SK-N-SH (cell line): ENCODE data around the gene AKAP12. TPM values are rescaled to one million over a fixed set of nuclear protein-coding genes. Genes with fewer than 3 reads are reported as not detected.

Experiments used
- CTCF ChIA-PET: fragments of 300-600, 350-600 bp; formaldehyde crosslinking; extraction: SDS; loops from one replicate; lab custom pipeline; 2021; lab: Yijun Ruan, JAX
- POLR2A ChIA-PET: fragments of 350-600 bp; sonication (Branson Sonifier 250); formaldehyde crosslinking; extraction: SDS; loops from one replicate; lab custom pipeline; 2020; ENCODE audit warnings: antibody characterized with exemption, inconsistent platforms; lab: Yijun Ruan, JAX
- DNase-seq: peaks from one replicate; pipeline ENCODE4 v3.0.0; 2012
- H2AFZ ChIP-seq: fragments of 200-600 bp; sonication (generic); 2 replicates; pipeline ENCODE4 v1.8.1; 2016; ENCODE audit warnings: antibody characterized with exemption, mild to moderate bottlenecking, low read depth
- H3F3A ChIP-seq: fragments of 200-600 bp; sonication (generic); replicated peaks from 2 replicates; pipeline ENCODE3; 2016; ENCODE audit warnings: antibody characterized with exemption, mild to moderate bottlenecking; ENCODE audit not compliant: insufficient read depth
- H3K27ac ChIP-seq, 2 experiments: fragments of 200-500 bp in 1 of 2; fragments of 200-600 bp in 1 of 2; sonication (Bioruptor generic) in 1 of 2; sonication (generic), shearing (Covaris generic) in 1 of 2; 2 replicates each; pipeline versions ENCODE4 v1.5.1 to v1.6.1; 2014 to 2016; ENCODE audit warnings: low read depth in 2 of 2, inconsistent platforms in 1 of 2, low read length in 1 of 2, mild to moderate bottlenecking in 1 of 2, mixed read lengths in 1 of 2
- H3K27me3 ChIP-seq: fragments of 200-600 bp; sonication (generic), shearing (Covaris generic); 2 replicates; pipeline ENCODE4 v1.6.1; 2016; ENCODE audit warnings: mixed run types; ENCODE audit not compliant: insufficient read depth
- H3K36me3 ChIP-seq, 2 experiments: fragments of 200-500 bp in 1 of 2; fragments of 200-600 bp in 1 of 2; sonication (Bioruptor generic) in 1 of 2; sonication (generic) in 1 of 2; replicated peaks in 1 of 2; 2 replicates each; pipeline versions ENCODE3 to v1.5.1; 2014 to 2016; ENCODE audit warnings: low read length in 1 of 2, mild to moderate bottlenecking in 1 of 2; ENCODE audit not compliant: insufficient read depth in 2 of 2, control insufficient read depth in 1 of 2
- H3K4me1 ChIP-seq, 2 experiments: fragments of 200-500 bp in 1 of 2; fragments of 200-600 bp in 1 of 2; sonication (Bioruptor generic) in 1 of 2; sonication (generic), shearing (Covaris generic) in 1 of 2; 2 replicates each; pipeline versions ENCODE4 v1.5.1 to v1.6.1; 2014 to 2016; ENCODE audit warnings: low read depth in 1 of 2, low read length in 1 of 2, mixed run types in 1 of 2; ENCODE audit not compliant: insufficient read depth in 2 of 2, control insufficient read depth in 1 of 2
- H3K4me2 ChIP-seq: fragments of 200-600 bp; sonication (generic), shearing (Covaris generic); 2 replicates; pipeline ENCODE4 v1.6.1; 2017; ENCODE audit warnings: mixed run types
- H3K4me3 ChIP-seq, 2 experiments: fragments of 200-500 bp in 1 of 2; fragments of 200-600 bp in 1 of 2; sonication (Bioruptor generic) in 1 of 2; sonication (generic), shearing (Covaris generic) in 1 of 2; 2 replicates each; pipeline versions ENCODE4 v1.5.1 to v1.8.1; 2014 to 2016; ENCODE audit warnings: low read depth in 2 of 2, inconsistent platforms in 1 of 2, low read length in 1 of 2, mild to moderate bottlenecking in 1 of 2, mixed read lengths in 1 of 2, moderate library complexity in 1 of 2
- H3K79me2 ChIP-seq: fragments of 200-600 bp; sonication (generic); 2 replicates; pipeline ENCODE4 v1.8.1; 2017; ENCODE audit warnings: mild to moderate bottlenecking; ENCODE audit not compliant: insufficient read depth
- H3K9ac ChIP-seq: fragments of 200-600 bp; sonication (generic); 2 replicates; pipeline ENCODE4 v1.6.1; 2017; ENCODE audit warnings: mixed run types
- H3K9me2 ChIP-seq: fragments of 200-600 bp; sonication (generic); 2 replicates; pipeline ENCODE4 v1.6.1; 2017; ENCODE audit warnings: mixed run types
- H3K9me3 ChIP-seq: fragments of 200-600 bp; sonication (generic); 2 replicates; pipeline ENCODE4 v1.6.1; 2017; ENCODE audit warnings: mixed run types, mild to moderate bottlenecking, moderate library complexity
- H4K20me1 ChIP-seq: fragments of 200-600 bp; sonication (generic); 2 replicates; pipeline ENCODE4 v1.6.1; 2017; ENCODE audit warnings: mild to moderate bottlenecking, mixed run types; ENCODE audit not compliant: insufficient read depth
- CHD2 ChIP-seq: fragments of 150-350 bp; IDR thresholded peaks from 2 replicates; pipeline ENCODE4 v1.6.1; 2018; ENCODE audit warnings: low read length; ENCODE audit not compliant: partially characterized antibody
- FOSL2 ChIP-seq: IDR thresholded peaks from 2 replicates; pipeline ENCODE4 v1.4.0; 2012; ENCODE audit warnings: low read depth, mild to moderate bottlenecking, moderate library complexity, borderline replicate concordance
- MXI1 ChIP-seq: IDR thresholded peaks from 2 replicates; pipeline ENCODE4 v1.6.1; 2012; ENCODE audit warnings: mild to moderate bottlenecking, low read depth, low read length, improper control_type of control experiment
- NRF1 ChIP-seq: IDR thresholded peaks from 2 replicates; pipeline ENCODE4 v1.6.1; 2012; ENCODE audit warnings: low read depth, mild to moderate bottlenecking, low read length
- POLR2AphosphoS5 ChIP-seq: IDR thresholded peaks from 2 replicates; pipeline ENCODE4 v1.6.1; 2012; ENCODE audit warnings: low read depth, low read length
- RCOR1 ChIP-seq: fragments of 150-350 bp; IDR thresholded peaks from 2 replicates; pipeline ENCODE4 v1.6.1; 2017; ENCODE audit warnings: antibody characterized with exemption, low read length
- RFX5 ChIP-seq: IDR thresholded peaks from 2 replicates; pipeline ENCODE4 v1.6.1; 2012; ENCODE audit warnings: mild to moderate bottlenecking, improper control_type of control experiment, low read length
- SIN3A ChIP-seq: IDR thresholded peaks from 2 replicates; pipeline ENCODE4 v1.6.1; 2012; ENCODE audit warnings: low read depth, mild to moderate bottlenecking, low read length, moderate library complexity, borderline replicate concordance
- TAF1 ChIP-seq: IDR thresholded peaks from 2 replicates; pipeline ENCODE4 v1.6.1; 2012; ENCODE audit warnings: low read depth, mild to moderate bottlenecking, low read length, moderate library complexity, borderline replicate concordance
- TCF12 ChIP-seq: IDR thresholded peaks from 2 replicates; pipeline ENCODE4 v1.4.0; 2012
- WGBS: methylation state at CpG from one replicate; pipeline ENCODE4 v1.1.6; 2017; ENCODE audit warnings: low lambda C conversion rate; 5-methylcytosine and 5-hydroxymethylcytosine counted together
- polyA plus RNA-seq, 3 experiments: library from polyadenylated mRNA; depleted of rRNA; stranded (reverse); fragments of >200 nt; gene quantifications; 2 replicates each; pipeline ENCODE4 v1.2.3, GENCODE V29; 2012
- TF ChIP-seq, protein P1 (sequence below): IDR thresholded peaks from 2 replicates; pipeline ENCODE4 v1.4.0; 2012; ENCODE audit warnings: low read depth, borderline replicate concordance
- TF ChIP-seq, protein P2 (sequence below): IDR thresholded peaks from 2 replicates; pipeline ENCODE4 v1.4.0; 2012; ENCODE audit warnings: low read depth, borderline replicate concordance

AKAP12 gene
- polyA plus RNA-seq, 1 of the 3 experiments (the other 2 are of a cell fraction) = 46.5 TPM

DNA sequence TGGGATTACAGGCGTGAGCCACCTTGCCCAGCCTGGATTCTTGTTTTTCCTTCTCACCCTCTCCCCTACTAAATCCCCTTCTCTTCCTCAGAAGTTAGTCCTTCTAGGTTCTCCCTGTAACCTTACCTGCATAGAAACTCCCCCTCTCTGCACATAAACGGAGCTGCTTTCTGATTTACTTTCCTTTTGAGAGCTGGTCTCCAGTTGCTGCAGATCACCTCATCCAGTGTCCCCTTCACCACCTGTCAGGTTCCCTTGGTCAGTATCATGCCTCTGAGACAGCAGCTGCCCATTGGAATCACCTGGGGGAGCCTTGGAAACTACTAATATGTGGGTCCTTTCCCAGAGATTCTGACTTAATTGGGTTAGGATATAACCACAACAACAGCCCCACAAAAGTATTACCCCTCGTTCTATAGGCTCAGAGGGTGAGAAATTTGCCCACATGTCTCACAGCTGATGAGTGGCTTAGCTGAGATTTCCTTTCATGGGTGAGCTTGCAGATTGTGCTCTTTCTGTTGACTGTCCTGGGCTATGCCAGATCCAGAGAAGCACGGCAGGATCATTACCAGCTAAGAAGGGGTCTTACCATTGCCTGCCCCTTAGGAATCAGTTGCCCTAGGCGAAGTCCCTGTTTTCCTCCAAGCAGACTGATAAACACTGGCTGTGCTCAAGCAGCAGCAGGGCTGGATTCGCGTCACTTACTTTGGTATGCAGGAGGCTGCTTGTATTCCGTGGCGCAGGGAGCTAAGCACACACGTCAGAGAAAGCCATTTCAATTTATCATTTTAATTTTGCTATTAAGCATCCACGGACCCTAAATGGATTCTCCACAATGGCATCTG, 51.3 kb downstream of the AKAP12 start:
- Histone ChIP-seq H3K9me2 (no peaks in the 10 kb centered on the region), H2AFZ (no peak overlapping the region), H3K79me2 (peaks cover 72% of the 10 kb centered on the region), H3K4me2 (no peak overlapping the region), H3K4me1 (peaks cover 8 to 23% of the 10 kb centered on the region in 2 experiments; a peak in 3 of 4 replicates), H3F3A (peaks cover 11% of the 10 kb centered on the region), H3K36me3 (no peaks in the 10 kb centered on the region), H3K27ac (peak overlapping the region; percentile 16 to 51; a peak in 3 of 4 replicates), H4K20me1 (no peaks in the 10 kb centered on the region), H3K9ac (no peak overlapping the region), H3K9me3 (no peaks in the 10 kb centered on the region), H3K27me3 (no peaks in the 10 kb centered on the region), H3K4me3 (no peak overlapping the region)
- DNase-seq = peak; percentile 39
- WGBS = 54% methylated on average over 7 of the region's 11 CpGs
- ChIA-PET CTCF (interaction anchor here (0.7 to 2.6 kb wide), 3 partner anchors 33 to 277 kb away, joined by 3 to 12 read pairs (median 12); no protein-coding TSS in a partner anchor), POLR2A (interaction anchor here (0.5 kb wide), 1 partner anchor 11 kb away, joined by 3 read pairs; no protein-coding TSS in a partner anchor)
- no peak for TF ChIP-seq RFX5
- TF ChIP-seq NRF1 = no peak
- TF ChIP-seq, protein P1, sequence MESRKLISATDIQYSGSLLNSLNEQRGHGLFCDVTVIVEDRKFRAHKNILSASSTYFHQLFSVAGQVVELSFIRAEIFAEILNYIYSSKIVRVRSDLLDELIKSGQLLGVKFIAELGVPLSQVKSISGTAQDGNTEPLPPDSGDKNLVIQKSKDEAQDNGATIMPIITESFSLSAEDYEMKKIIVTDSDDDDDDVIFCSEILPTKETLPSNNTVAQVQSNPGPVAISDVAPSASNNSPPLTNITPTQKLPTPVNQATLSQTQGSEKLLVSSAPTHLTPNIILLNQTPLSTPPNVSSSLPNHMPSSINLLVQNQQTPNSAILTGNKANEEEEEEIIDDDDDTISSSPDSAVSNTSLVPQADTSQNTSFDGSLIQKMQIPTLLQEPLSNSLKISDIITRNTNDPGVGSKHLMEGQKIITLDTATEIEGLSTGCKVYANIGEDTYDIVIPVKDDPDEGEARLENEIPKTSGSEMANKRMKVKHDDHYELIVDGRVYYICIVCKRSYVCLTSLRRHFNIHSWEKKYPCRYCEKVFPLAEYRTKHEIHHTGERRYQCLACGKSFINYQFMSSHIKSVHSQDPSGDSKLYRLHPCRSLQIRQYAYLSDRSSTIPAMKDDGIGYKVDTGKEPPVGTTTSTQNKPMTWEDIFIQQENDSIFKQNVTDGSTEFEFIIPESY = no peak
- TF ChIP-seq TAF1 = no peak
- TF ChIP-seq, protein P2, sequence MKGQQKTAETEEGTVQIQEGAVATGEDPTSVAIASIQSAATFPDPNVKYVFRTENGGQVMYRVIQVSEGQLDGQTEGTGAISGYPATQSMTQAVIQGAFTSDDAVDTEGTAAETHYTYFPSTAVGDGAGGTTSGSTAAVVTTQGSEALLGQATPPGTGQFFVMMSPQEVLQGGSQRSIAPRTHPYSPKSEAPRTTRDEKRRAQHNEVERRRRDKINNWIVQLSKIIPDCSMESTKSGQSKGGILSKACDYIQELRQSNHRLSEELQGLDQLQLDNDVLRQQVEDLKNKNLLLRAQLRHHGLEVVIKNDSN = no peak
- TF ChIP-seq MXI1 = no peak
- TF ChIP-seq RCOR1 = no peak
- no peak for TF ChIP-seq TCF12
- TF ChIP-seq POLR2AphosphoS5 = no peak
- TF ChIP-seq FOSL2 = no peak

DNA sequence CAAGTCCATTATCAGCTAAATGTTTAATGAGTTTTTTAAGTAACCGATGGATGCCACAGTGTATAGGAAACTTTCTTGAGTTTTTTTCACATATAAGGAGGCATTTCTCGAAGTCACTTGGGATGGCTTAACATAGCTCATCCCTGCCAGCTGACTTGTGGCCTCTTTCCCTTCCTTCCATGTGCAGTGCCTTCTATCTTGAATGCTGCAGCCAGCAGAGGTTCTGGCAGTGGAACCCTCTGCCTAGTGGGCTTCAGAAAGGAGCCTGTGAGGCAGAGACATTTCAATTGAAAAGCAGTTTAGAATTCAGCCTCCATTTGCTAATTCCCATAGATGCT, 51.9 kb downstream of the AKAP12 start:
- peak; percentile 17 for DNase-seq
- ChIA-PET CTCF (interaction anchor here (0.7 to 2.6 kb wide), 3 partner anchors 33 to 277 kb away, joined by 3 to 12 read pairs (median 7); no protein-coding TSS in a partner anchor), POLR2A (interaction anchor here (0.5 kb wide), 1 partner anchor 10 kb away, joined by 3 read pairs; no protein-coding TSS in a partner anchor)
- 74% methylated on average over 2 of the region's 2 CpGs for WGBS
- H3K9me2 ChIP-seq = no peaks in the 10 kb centered on the region
- H3K4me1 ChIP-seq = peaks cover 8 to 23% of the 10 kb centered on the region in 2 experiments; a peak in 3 of 4 replicates
- no peak overlapping the region for H2AFZ ChIP-seq
- H3K4me2 ChIP-seq = no peak overlapping the region
- peaks cover 72% of the 10 kb centered on the region for H3K79me2 ChIP-seq
- no peak overlapping the region for H3K4me3 ChIP-seq
- H3K9me3 ChIP-seq = no peaks in the 10 kb centered on the region
- H4K20me1 ChIP-seq = no peaks in the 10 kb centered on the region
- H3K27ac ChIP-seq = peak overlapping the region; percentile 43 to 51; a peak in 2 of 4 replicates
- no peak for TF ChIP-seq SIN3A
- TF ChIP-seq CHD2 = no peak
- TF ChIP-seq FOSL2 = no peak
- peaks cover 11% of the 10 kb centered on the region for H3F3A ChIP-seq
- H3K27me3 ChIP-seq = no peaks in the 10 kb centered on the region
- no peak overlapping the region for H3K9ac ChIP-seq
- no peaks in the 10 kb centered on the region for H3K36me3 ChIP-seq
